ENCODE measurements around the gene SYMPK. TPM values are rescaled to one million over a fixed set of nuclear protein-coding genes. Genes with fewer than 3 reads are reported as not detected.

Gene SYMPK
- total and polyA plus RNA-seq, 12 donors = 22.4 to 75.0 (median 33.0) TPM

GRCh38 chr19:45821570-45821969 lies 41.4 kb downstream of the SYMPK start:
- TF ChIP-seq CTCF (IDR thresholded peaks at IDR 0.05) = no peak
- DNase-seq (no peak), ATAC-seq (no peak)
- no peaks in the 10 kb centered on the region for H3K9me3 ChIP-seq
- intact Hi-C loops (cut with DNase I) = no loop called here
- H3K4me1 ChIP-seq = peaks cover 0 to 12% (median 3%) of the 10 kb centered on the region in 9 donors
- H3K4me3 ChIP-seq = no peak overlapping the region
- no peak overlapping the region for H3K27ac ChIP-seq
- H3K27me3 ChIP-seq = peaks cover 0 to under 1% (median 0%) of the 10 kb centered on the region in 7 donors
- H3K36me3 ChIP-seq = peaks cover 0 to 72% (median 31%) of the 10 kb centered on the region in 9 donors
- WGBS, 2 donors = 83 to 96% methylated on average over 10 of the region's 10 CpGs

- H3K36me3 ChIP-seq = peaks cover 0 to 68% (median 31%) of the 10 kb centered on the region in 9 donors
- WGBS, 2 donors = 86 to 92% methylated on average over 8 of the region's 8 CpGs
- TF ChIP-seq CTCF (IDR thresholded peaks at IDR 0.05) = no peak
- H3K9me3 ChIP-seq = no peaks in the 10 kb centered on the region
- peak overlapping the region in 1 of 10 donors; percentile 21 for H3K27ac ChIP-seq
- no peak overlapping the region for H3K4me3 ChIP-seq
- H3K27me3 ChIP-seq = peaks cover 0 to 6% (median 0%) of the 10 kb centered on the region in 7 donors
- DNase-seq (no peak), ATAC-seq (no peak)
- H3K4me1 ChIP-seq = peaks cover 0 to 17% (median 8%) of the 10 kb centered on the region in 9 donors
- intact Hi-C loops (cut with DNase I) = no loop called here
Measured at GRCh38 chr19:45821103-45821521, 41.8 kb downstream of the SYMPK start.

GRCh38 chr19:45820413-45821102 lies 42.4 kb downstream of the SYMPK start:
- H3K4me3 ChIP-seq = no peak overlapping the region
- 73 to 74% methylated on average over 20 of the region's 20 CpGs for WGBS, 2 donors
- no peak for ATAC-seq
- no peak for DNase-seq
- H3K4me1 ChIP-seq = peaks cover 0 to 22% (median 13%) of the 10 kb centered on the region in 9 donors
- no peaks in the 10 kb centered on the region for H3K9me3 ChIP-seq
- H3K27me3 ChIP-seq = peaks cover 0 to 11% (median 0%) of the 10 kb centered on the region in 7 donors
- no peak for TF ChIP-seq CTCF (IDR thresholded peaks at IDR 0.05)
- peaks cover 0 to 62% (median 29%) of the 10 kb centered on the region in 9 donors for H3K36me3 ChIP-seq
- intact Hi-C loops (cut with DNase I) = no loop called here
- H3K27ac ChIP-seq = peak overlapping the region in 1 of 10 donors; percentile 21

- ATAC-seq = no peak
- no peak overlapping the region for H3K27ac ChIP-seq
- peaks cover 0 to 54% (median 23%) of the 10 kb centered on the region in 9 donors for H3K36me3 ChIP-seq
- H3K4me1 ChIP-seq = peaks cover 0 to 30% (median 20%) of the 10 kb centered on the region in 9 donors
- 83 to 88% methylated on average over 6 of the region's 6 CpGs for WGBS, 2 donors
- no peak for DNase-seq
- no peak overlapping the region for H3K4me3 ChIP-seq
- no peak for TF ChIP-seq CTCF (IDR thresholded peaks at IDR 0.05)
- peaks cover 0 to 19% (median 0%) of the 10 kb centered on the region in 7 donors for H3K27me3 ChIP-seq
- no peaks in the 10 kb centered on the region for H3K9me3 ChIP-seq
- intact Hi-C loops (cut with DNase I) = loop anchor here in 4 of 10 donors (5.0 to 10.0 kb wide), 4 partner anchors 58 to 198 kb away; partner anchors contain the start of gene IRF2BP1 (in 1 of the 4)
Measured at GRCh38 chr19:45819769-45820168, 43.2 kb downstream of the SYMPK start.
